Thyroid gland (tissue), 4 donors: ENCODE results near the gene MT1F.

Source experiments
- CTCF ChIP-seq, 6 experiments: fragments of 200-600 bp in 3 of 6; fragments of 450-650 bp in 3 of 6; sonication (generic) in 3 of 6; IDR thresholded peaks; one replicate each; pipeline ENCODE4 v1.5.1; 2016 to 2019; ENCODE audit warnings: antibody characterized with exemption in 6 of 6, mild to moderate bottlenecking in 2 of 6, inconsistent platforms in 1 of 6, moderate library complexity in 1 of 6
- POLR2A ChIP-seq, 2 donors: fragments of 450-650 bp; IDR thresholded peaks; one replicate each; pipeline ENCODE4 v1.6.1; 2017; ENCODE audit warnings: antibody characterized with exemption in 2 of 2, mild to moderate bottlenecking in 2 of 2, moderate library complexity in 1 of 2

GRCh38 chr16:56701534-56701933 is 43.8 kb downstream of the MT1F start:
- TF ChIP-seq CTCF (IDR thresholded peaks at IDR 0.05) (no peak), POLR2A (IDR thresholded peaks at IDR 0.05) (no peak)
